Endothelial cell of umbilical vein (primary cell): ENCODE data around the gene FEZF1. TPM values are rescaled to one million over a fixed set of nuclear protein-coding genes. Genes with fewer than 3 reads are reported as not detected.

Experiments
- BruUV-seq: library from RNA; stranded (reverse); fragments of 400-500 nt; replicated peaks from 2 replicates; lab custom pipeline; 2021; lab: Mats Ljungman, UMichigan
- CTCF ChIA-PET: fragments of 300-600, 350-600 bp; sonication (Branson Sonifier 250); formaldehyde crosslinking; loops from one replicate; lab custom pipeline; 2021; ENCODE audit warnings: antibody characterized with exemption, inconsistent platforms; lab: Charles Lee
- POLR2A ChIA-PET: fragments of 300-600, 350-600 bp; sonication (Branson Sonifier 250); formaldehyde crosslinking; loops from one replicate; lab custom pipeline; 2021; ENCODE audit warnings: antibody characterized with exemption, inconsistent platforms; lab: Charles Lee
- DNase-seq: peaks from one replicate; pipeline ENCODE4 v3.0.0-alpha.2; 2011; ENCODE audit warnings: low read depth, low spot score
- FAIRE-seq: peaks from 2 replicates; lab custom pipeline; 2011; peaks lifted over from hg19 to GRCh38; lab: Jason Lieb, UNC
- H2AFZ ChIP-seq: 2 replicates; pipeline ENCODE4 v1.6.0; 2012; ENCODE audit warnings: low read depth, low read length, control low read depth, inconsistent platforms
- H3K27ac ChIP-seq: 2 replicates; pipeline ENCODE4 v1.5.1; 2011; ENCODE audit warnings: low read depth, mild to moderate bottlenecking, control low read depth, low read length, moderate library complexity; ENCODE audit not compliant: insufficient read depth
- H3K27me3 ChIP-seq, 2 experiments: 2 replicates each; pipeline versions ENCODE4 v1.6.0 to v1.6.1; 2011; ENCODE audit warnings: low read length in 2 of 2, mixed read lengths in 1 of 2; ENCODE audit not compliant: control insufficient read depth in 2 of 2, insufficient read depth in 2 of 2
- H3K36me3 ChIP-seq, 2 experiments: 2 replicates in 1 of 2; 3 replicates in 1 of 2; pipeline ENCODE4 v1.5.1; 2011; ENCODE audit warnings: low read length in 2 of 2, mild to moderate bottlenecking in 1 of 2, moderate library complexity in 1 of 2; ENCODE audit not compliant: control insufficient read depth in 2 of 2, insufficient read depth in 2 of 2; ENCODE audit errors: extremely low read depth in 1 of 2
- H3K4me1 ChIP-seq: 3 replicates; pipeline ENCODE4 v1.5.1; 2011; ENCODE audit warnings: mild to moderate bottlenecking, low read length; ENCODE audit not compliant: control insufficient read depth, insufficient read depth; ENCODE audit errors: extremely low read depth
- H3K4me2 ChIP-seq: 2 replicates; pipeline ENCODE4 v1.6.1; 2011; ENCODE audit warnings: low read length, control low read depth, mixed read lengths; ENCODE audit not compliant: insufficient read depth
- H3K4me3 ChIP-seq, 3 experiments: fragments of 200-600 bp in 1 of 3; sonication (generic), shearing (Covaris generic) in 1 of 3; replicated peaks in 1 of 3; 2 replicates each; pipeline ENCODE4 v1.5.1; 2011 to 2016; ENCODE audit warnings: control low read depth in 3 of 3, low read length in 3 of 3, mild to moderate bottlenecking in 2 of 3, inconsistent platforms in 1 of 3, low read depth in 1 of 3, moderate library complexity in 1 of 3; ENCODE audit not compliant: insufficient read depth in 1 of 3
- H3K79me2 ChIP-seq: 2 replicates; pipeline ENCODE4 v1.6.0; 2012; ENCODE audit warnings: low read length, inconsistent platforms; ENCODE audit not compliant: control insufficient read depth, insufficient read depth
- H3K9ac ChIP-seq: replicated peaks from 2 replicates; pipeline ENCODE3; 2011; ENCODE audit warnings: low read length, control low read depth; ENCODE audit not compliant: insufficient read depth; ENCODE audit errors: extremely low read depth
- H3K9me1 ChIP-seq: replicated peaks from 3 replicates; pipeline ENCODE4 v1.6.0; 2011; ENCODE audit warnings: mild to moderate bottlenecking, low read length; ENCODE audit not compliant: control insufficient read depth, insufficient read depth; ENCODE audit errors: extremely low read depth
- H3K9me3 ChIP-seq: replicated peaks from 2 replicates; pipeline ENCODE4 v1.5.1; 2012; ENCODE audit warnings: low read length, inconsistent platforms; ENCODE audit not compliant: control insufficient read depth, insufficient read depth
- H4K20me1 ChIP-seq: replicated peaks from 2 replicates; pipeline ENCODE3; 2011; ENCODE audit warnings: mild to moderate bottlenecking, low read length; ENCODE audit not compliant: control insufficient read depth, insufficient read depth; ENCODE audit errors: extremely low read depth
- EZH2 ChIP-seq: IDR thresholded peaks from 2 replicates; pipeline ENCODE4 v1.6.1; 2012; ENCODE audit warnings: borderline replicate concordance, low read depth, mild to moderate bottlenecking, moderate library complexity, low read length, inconsistent platforms; ENCODE audit not compliant: severe bottlenecking
- FOS ChIP-seq: IDR thresholded peaks from 2 replicates; pipeline ENCODE4 v1.6.1; 2011; ENCODE audit warnings: mild to moderate bottlenecking, low read length, moderate library complexity, borderline replicate concordance; ENCODE audit not compliant: insufficient read depth
- GATA2 ChIP-seq: IDR thresholded peaks from 2 replicates; pipeline ENCODE4 v1.7.0; 2011; ENCODE audit warnings: low read depth, mild to moderate bottlenecking, moderate library complexity, mixed read lengths, low read length; ENCODE audit not compliant: insufficient read length, insufficient read depth
- JUN ChIP-seq: IDR thresholded peaks from 2 replicates; pipeline ENCODE4 v1.6.1; 2011; ENCODE audit warnings: borderline replicate concordance, low read depth; ENCODE audit not compliant: insufficient read length, insufficient read depth
- MYC ChIP-seq: IDR thresholded peaks from one replicate; pipeline ENCODE4 v1.6.1; 2011; ENCODE audit warnings: mild to moderate bottlenecking, low read depth, low read length
- POLR2A ChIP-seq: IDR thresholded peaks from 2 replicates; pipeline ENCODE4 v1.6.1; 2012; ENCODE audit warnings: low read depth, mild to moderate bottlenecking, control low read depth, low read length
- POLR2AphosphoS5 ChIP-seq: IDR thresholded peaks from 2 replicates; pipeline ENCODE4 v1.6.1; 2012; ENCODE audit warnings: low read depth, mild to moderate bottlenecking, control low read depth, low read length, moderate library complexity; ENCODE audit not compliant: insufficient read depth
- dilution Hi-C: fragments of 300-500 bp; cut with MboI; formaldehyde crosslinking; loops from one replicate; pipeline ENCODE4 v1.15.0; 2019; ENCODE audit warnings: low sequenced_read_pairs; ENCODE audit not compliant: extremely low pct_ligation_motif_present
- intact Hi-C: fragments of 100-400 bp; cut with micrococcal nuclease; formaldehyde crosslinking; loops from one replicate; pipeline ENCODE4 v1.10.0; 2022
- polyA plus RNA-seq, 4 experiments: library from polyadenylated mRNA; depleted of rRNA in 3 of 4; stranded (reverse) in 3 of 4; unstranded in 1 of 4; fragments of >200 nt; gene quantifications; 2 replicates each; pipeline versions ENCODE4 v1.2.1 to v1.2.3, GENCODE V29; 2011 to 2012; ENCODE audit warnings: missing spikeins in 1 of 4
- total RNA-seq: library from RNA; stranded (reverse); gene quantifications from 2 replicates; pipeline ENCODE4 v1.2.3, GENCODE V29; 2021

Gene FEZF1
- total and polyA plus RNA-seq, 2 donors (not counting 3 experiments of a cell fraction or from before 2014, with no cell fraction given) = not detected

GRCh38 chr7:122314284-122314683 is 9.7 kb upstream of the FEZF1 start:
- Histone ChIP-seq H3K27ac (no peak overlapping the region), H3K4me3 (no peak overlapping the region), H3K36me3 (no peaks in the 10 kb centered on the region), H3K9me1 (no peaks in the 10 kb centered on the region), H3K9ac (no peak overlapping the region), H3K9me3 (no peaks in the 10 kb centered on the region), H3K4me2 (no peak overlapping the region), H3K79me2 (no peaks in the 10 kb centered on the region), H2AFZ (no peak overlapping the region), H3K4me1 (peaks cover 17% of the 10 kb centered on the region), H3K27me3 (peaks cover 69 to 88% of the 10 kb centered on the region in 2 experiments), H4K20me1 (no peaks in the 10 kb centered on the region)
- no peak for TF ChIP-seq FOS
- peak; percentile 50 for TF ChIP-seq EZH2
- intact Hi-C loops = loop anchor here (5.0 kb wide), 1 partner anchor 172 kb away; the partner anchor contains the start of gene AASS
- no TSS peak for BruUV-seq
- DNase-seq (no peak), FAIRE-seq (no peak)
- ChIA-PET POLR2A (no interaction called here), CTCF (no interaction called here)
- dilution Hi-C loops = no loop called here

DNA sequence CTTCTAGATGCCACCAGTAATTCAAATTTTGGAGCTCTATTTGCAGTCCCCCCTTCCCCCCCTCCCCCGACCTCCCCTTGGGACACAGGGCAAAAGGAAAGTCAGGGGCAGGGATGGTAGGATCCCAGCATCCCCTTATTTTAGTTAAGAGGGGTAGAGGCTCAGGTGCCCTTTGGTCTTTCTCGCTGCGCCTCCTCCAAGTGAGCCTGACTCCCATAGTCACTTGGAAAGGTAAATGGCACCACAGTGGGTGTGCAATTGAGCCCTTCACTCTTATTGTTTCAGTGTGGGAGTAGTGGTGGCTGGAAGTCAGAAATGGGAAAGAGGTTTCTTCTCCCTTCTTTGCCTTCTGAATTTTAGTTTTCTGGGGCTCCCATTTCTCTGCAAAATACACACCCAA is 8.2 kb upstream of the FEZF1 start:
- no peak overlapping the region for H3K4me3 ChIP-seq
- H3K9me1 ChIP-seq = no peaks in the 10 kb centered on the region
- H3K36me3 ChIP-seq = no peaks in the 10 kb centered on the region
- ChIA-PET CTCF (no interaction called here), POLR2A (no interaction called here)
- H2AFZ ChIP-seq = no peak overlapping the region
- intact Hi-C loops = loop anchor here (1.0 to 5.0 kb wide), 2 partner anchors 8 to 170 kb away; partner anchors contain the start of genes AASS and FEZF1
- no TSS peak for BruUV-seq
- no peak for TF ChIP-seq EZH2
- no peak for TF ChIP-seq GATA2
- no peak for TF ChIP-seq POLR2A
- no peak for TF ChIP-seq FOS
- TF ChIP-seq JUN = no peak
- TF ChIP-seq MYC = no peak
- no peak for TF ChIP-seq POLR2AphosphoS5
- DNase-seq = no peak
- H3K79me2 ChIP-seq = no peaks in the 10 kb centered on the region
- H4K20me1 ChIP-seq = no peaks in the 10 kb centered on the region
- no peaks in the 10 kb centered on the region for H3K9me3 ChIP-seq
- H3K27me3 ChIP-seq = peaks cover 78 to 99% of the 10 kb centered on the region in 2 experiments
- dilution Hi-C loops = no loop called here
- H3K9ac ChIP-seq = no peak overlapping the region
- FAIRE-seq = no peak
- no peak overlapping the region for H3K4me2 ChIP-seq
- no peak overlapping the region for H3K27ac ChIP-seq
- peaks cover 17% of the 10 kb centered on the region for H3K4me1 ChIP-seq
